PFSK-1 (cell line): ENCODE measurements around the gene ELAVL1.

Experiments used
- FOXP2 ChIP-seq: optimal IDR thresholded peaks from 2 replicates; pipeline ENCODE3; 2011; ENCODE audit warnings: borderline replicate concordance, control low read depth, inconsistent platforms; ENCODE audit not compliant: insufficient read depth; ENCODE audit errors: extremely low read length, extremely low read depth
- POLR2AphosphoS5 ChIP-seq: IDR thresholded peaks from 2 replicates; pipeline ENCODE4 v1.6.1; 2012; ENCODE audit warnings: low read depth, mild to moderate bottlenecking, control low read depth, low read length, moderate library complexity
- SIN3A ChIP-seq: IDR thresholded peaks from 2 replicates; pipeline ENCODE4 v1.6.1; 2012; ENCODE audit warnings: mild to moderate bottlenecking, low read length, moderate library complexity, borderline replicate concordance; ENCODE audit not compliant: insufficient read depth
- TAF1 ChIP-seq: IDR thresholded peaks from 2 replicates; pipeline ENCODE4 v1.6.1; 2012; ENCODE audit warnings: low read length, control low read depth, borderline replicate concordance; ENCODE audit not compliant: insufficient read depth
- TF ChIP-seq, protein P1 (sequence below), 2 experiments: IDR thresholded peaks; 2 replicates each; pipeline versions ENCODE4 v1.6.1 to v1.8.0; 2011 to 2012; ENCODE audit warnings: low read depth in 2 of 2, low read length in 2 of 2, control low read depth in 1 of 2, inconsistent platforms in 1 of 2, mild to moderate bottlenecking in 1 of 2, moderate library complexity in 1 of 2; ENCODE audit not compliant: insufficient read depth in 1 of 2

- TF ChIP-seq POLR2AphosphoS5 (no peak), FOXP2 (no peak), SIN3A (no peak), TAF1 (no peak)
- TF ChIP-seq, protein P1, sequence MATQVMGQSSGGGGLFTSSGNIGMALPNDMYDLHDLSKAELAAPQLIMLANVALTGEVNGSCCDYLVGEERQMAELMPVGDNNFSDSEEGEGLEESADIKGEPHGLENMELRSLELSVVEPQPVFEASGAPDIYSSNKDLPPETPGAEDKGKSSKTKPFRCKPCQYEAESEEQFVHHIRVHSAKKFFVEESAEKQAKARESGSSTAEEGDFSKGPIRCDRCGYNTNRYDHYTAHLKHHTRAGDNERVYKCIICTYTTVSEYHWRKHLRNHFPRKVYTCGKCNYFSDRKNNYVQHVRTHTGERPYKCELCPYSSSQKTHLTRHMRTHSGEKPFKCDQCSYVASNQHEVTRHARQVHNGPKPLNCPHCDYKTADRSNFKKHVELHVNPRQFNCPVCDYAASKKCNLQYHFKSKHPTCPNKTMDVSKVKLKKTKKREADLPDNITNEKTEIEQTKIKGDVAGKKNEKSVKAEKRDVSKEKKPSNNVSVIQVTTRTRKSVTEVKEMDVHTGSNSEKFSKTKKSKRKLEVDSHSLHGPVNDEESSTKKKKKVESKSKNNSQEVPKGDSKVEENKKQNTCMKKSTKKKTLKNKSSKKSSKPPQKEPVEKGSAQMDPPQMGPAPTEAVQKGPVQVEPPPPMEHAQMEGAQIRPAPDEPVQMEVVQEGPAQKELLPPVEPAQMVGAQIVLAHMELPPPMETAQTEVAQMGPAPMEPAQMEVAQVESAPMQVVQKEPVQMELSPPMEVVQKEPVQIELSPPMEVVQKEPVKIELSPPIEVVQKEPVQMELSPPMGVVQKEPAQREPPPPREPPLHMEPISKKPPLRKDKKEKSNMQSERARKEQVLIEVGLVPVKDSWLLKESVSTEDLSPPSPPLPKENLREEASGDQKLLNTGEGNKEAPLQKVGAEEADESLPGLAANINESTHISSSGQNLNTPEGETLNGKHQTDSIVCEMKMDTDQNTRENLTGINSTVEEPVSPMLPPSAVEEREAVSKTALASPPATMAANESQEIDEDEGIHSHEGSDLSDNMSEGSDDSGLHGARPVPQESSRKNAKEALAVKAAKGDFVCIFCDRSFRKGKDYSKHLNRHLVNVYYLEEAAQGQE (IDR thresholded peaks at IDR 0.05; ENCODE audit: insufficient read depth in 1 of 2, low read depth in 2 of 2, low read length in 2 of 2): no peak
Measured at GRCh38 chr19:7977723-7978040, 27.8 kb downstream of the ELAVL1 start.
